HL-60 (cell line): ENCODE measurements around the gene GH1.

Source experiments
- POLR2AphosphoS5 ChIP-seq: IDR thresholded peaks from 2 replicates; pipeline ENCODE4 v1.6.1; 2012; ENCODE audit warnings: low read depth
- TF ChIP-seq, protein P1 (sequence below): IDR thresholded peaks from one replicate; pipeline ENCODE4 v1.5.1; 2011; ENCODE audit warnings: low read length, control low read depth, inconsistent platforms; ENCODE audit not compliant: insufficient read depth

DNA sequence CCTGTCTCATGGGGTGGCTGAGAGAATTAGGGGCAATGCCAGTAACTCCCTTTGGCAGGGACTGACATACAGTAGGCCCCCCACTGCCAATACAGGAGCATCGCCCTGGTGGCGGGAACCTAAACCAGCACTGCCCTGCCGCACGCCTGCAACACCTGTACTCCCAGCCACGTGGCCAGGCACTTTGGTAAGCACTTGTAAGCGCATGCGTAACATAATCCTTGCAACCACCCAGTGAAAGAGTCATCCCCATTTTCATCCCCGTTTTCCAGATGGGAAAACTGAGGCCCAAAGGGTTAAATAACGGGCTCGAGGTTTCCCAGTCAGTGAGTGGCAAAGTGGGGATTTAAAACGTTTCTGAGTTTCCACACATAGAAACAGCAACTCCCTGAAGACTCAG, 36.6 kb upstream of the GH1 start:
- TF ChIP-seq, protein P1, sequence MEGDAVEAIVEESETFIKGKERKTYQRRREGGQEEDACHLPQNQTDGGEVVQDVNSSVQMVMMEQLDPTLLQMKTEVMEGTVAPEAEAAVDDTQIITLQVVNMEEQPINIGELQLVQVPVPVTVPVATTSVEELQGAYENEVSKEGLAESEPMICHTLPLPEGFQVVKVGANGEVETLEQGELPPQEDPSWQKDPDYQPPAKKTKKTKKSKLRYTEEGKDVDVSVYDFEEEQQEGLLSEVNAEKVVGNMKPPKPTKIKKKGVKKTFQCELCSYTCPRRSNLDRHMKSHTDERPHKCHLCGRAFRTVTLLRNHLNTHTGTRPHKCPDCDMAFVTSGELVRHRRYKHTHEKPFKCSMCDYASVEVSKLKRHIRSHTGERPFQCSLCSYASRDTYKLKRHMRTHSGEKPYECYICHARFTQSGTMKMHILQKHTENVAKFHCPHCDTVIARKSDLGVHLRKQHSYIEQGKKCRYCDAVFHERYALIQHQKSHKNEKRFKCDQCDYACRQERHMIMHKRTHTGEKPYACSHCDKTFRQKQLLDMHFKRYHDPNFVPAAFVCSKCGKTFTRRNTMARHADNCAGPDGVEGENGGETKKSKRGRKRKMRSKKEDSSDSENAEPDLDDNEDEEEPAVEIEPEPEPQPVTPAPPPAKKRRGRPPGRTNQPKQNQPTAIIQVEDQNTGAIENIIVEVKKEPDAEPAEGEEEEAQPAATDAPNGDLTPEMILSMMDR: no peak
- no peak for TF ChIP-seq POLR2AphosphoS5
